Stomach (tissue), 9 donors: ENCODE results near the gene ARFGAP3. TPM values are rescaled to one million over a fixed set of nuclear protein-coding genes. Genes with fewer than 3 reads are reported as not detected.

Experiments
- DNase-seq, 2 donors: peaks; one replicate each; pipeline versions ENCODE4 v3.0.0 to v3.0.0-alpha.2; 2013 to 2019
- H3K27ac ChIP-seq, 5 donors: fragments of 200-600 bp in 4 of 5; sonication (generic) in 4 of 5; one replicate each; pipeline ENCODE4 v1.5.1; 2013 to 2019; ENCODE audit warnings: mild to moderate bottlenecking in 1 of 5, moderate library complexity in 1 of 5
- H3K27me3 ChIP-seq, 3 donors: fragments of 200-600 bp; sonication (generic); one replicate each; pipeline ENCODE4 v1.5.1; 2017 to 2019; ENCODE audit warnings: mixed run types in 1 of 3
- H3K36me3 ChIP-seq, 4 donors: fragments of 200-600 bp; sonication (generic); 1 replicate in 3 of 4; 2 replicates in 1 of 4; pipeline ENCODE4 v1.5.1; 2016 to 2019
- H3K4me1 ChIP-seq, 4 donors: fragments of 200-600 bp; sonication (generic); one replicate each; pipeline ENCODE4 v1.5.1; 2016 to 2019
- H3K4me3 ChIP-seq, 4 donors: fragments of 200-600 bp; sonication (generic) in 3 of 4; one replicate each; pipeline ENCODE4 v1.5.1; 2016 to 2019; ENCODE audit warnings: mild to moderate bottlenecking in 1 of 4
- H3K9me3 ChIP-seq, 4 donors: fragments of 200-600 bp; sonication (generic); one replicate each; pipeline ENCODE4 v1.5.1; 2016 to 2019
- CTCF ChIP-seq, 7 experiments: fragments of 450-650 bp in 4 of 7; fragments of 200-600 bp in 3 of 7; sonication (generic) in 3 of 7; IDR thresholded peaks; one replicate each; pipeline ENCODE4 v1.5.1; 2016 to 2019; ENCODE audit warnings: antibody characterized with exemption in 7 of 7, control low read depth in 2 of 7, mild to moderate bottlenecking in 1 of 7
- EP300 ChIP-seq: sonication (generic); formaldehyde crosslinking; IDR thresholded peaks from one replicate; pipeline ENCODE4 v1.6.1; 2017; ENCODE audit warnings: antibody characterized with exemption
- POLR2A ChIP-seq, 4 donors: fragments of 450-650 bp; IDR thresholded peaks; one replicate each; pipeline ENCODE4 v1.6.1; 2016; ENCODE audit warnings: antibody characterized with exemption in 4 of 4, control low read depth in 2 of 4, mild to moderate bottlenecking in 1 of 4, moderate library complexity in 1 of 4
- POLR2AphosphoS5 ChIP-seq, 3 donors: sonication (generic); formaldehyde crosslinking; IDR thresholded peaks; one replicate each; pipeline ENCODE4 v1.6.1; 2016; ENCODE audit warnings: antibody characterized with exemption in 3 of 3
- WGBS, 5 donors: extraction: QIAGEN DNeasy Blood & Tissue Kit in 3 of 5; methylation state at CpG; one replicate each; pipeline versions ENCODE4 v1.1.5 to v1.1.7; 2013 to 2018; 5-methylcytosine and 5-hydroxymethylcytosine counted together
- intact Hi-C: fragments of 100-400 bp; cut with DNase I; formaldehyde crosslinking; loops from one replicate; pipeline ENCODE4 v1.15.1; 2023; ENCODE audit warnings: low total_unique reads
- polyA plus RNA-seq, 3 donors: library from polyadenylated mRNA; stranded (reverse); fragments of 200-250 nt; gene quantifications; one replicate each; pipeline ENCODE4 v1.2.3, GENCODE V29; 2013
- total RNA-seq, 5 donors: library from RNA; depleted of rRNA; stranded (reverse); fragments of >200 nt; gene quantifications; one replicate each; pipeline versions ENCODE4 v1.1.0 to v1.2.3, GENCODE V29; 2014 to 2016
- donor health status: healthy with polysubstance abuse.
- donor health status: Bipolar disorder and iron deficiency.
- donor health status: healthy.

Gene ARFGAP3
- total and polyA plus RNA-seq, 8 donors, result 4.6 to 77.5 (median 39.9) TPM

GRCh38 chr22:42869888-42870480 is 12.9 kb upstream of the ARFGAP3 start:
- H3K4me1 ChIP-seq, result peaks cover 9 to 30% (median 19%) of the 10 kb centered on the region in 4 donors
- peaks cover 33 to 62% (median 58%) of the 10 kb centered on the region in 4 donors for H3K36me3 ChIP-seq
- intact Hi-C loops, result no loop called here
- H3K9me3 ChIP-seq, result no peaks in the 10 kb centered on the region
- no peak for TF ChIP-seq EP300
- no peak for TF ChIP-seq CTCF (IDR thresholded peaks at IDR 0.05)
- TF ChIP-seq POLR2AphosphoS5 (IDR thresholded peaks at IDR 0.05), result no peak
- no peak for TF ChIP-seq POLR2A (IDR thresholded peaks at IDR 0.05)
- H3K4me3 ChIP-seq, result no peak overlapping the region
- WGBS, 5 donors, result 80 to 88% (median 83%) methylated on average over 18 to 33 of the region's 33 CpGs
- H3K27me3 ChIP-seq, result no peaks in the 10 kb centered on the region
- DNase-seq, result no peak
- H3K27ac ChIP-seq, result peak overlapping the region in 2 of 5 donors; percentile 71 to 75

GRCh38 chr22:42869463-42869862 is 12.4 kb upstream of the ARFGAP3 start:
- 87 to 93% (median 88%) methylated on average over 5 to 8 of the region's 8 CpGs for WGBS, 5 donors
- no peak for DNase-seq
- intact Hi-C loops, result no loop called here
- H3K36me3 ChIP-seq, result peaks cover 32 to 57% (median 53%) of the 10 kb centered on the region in 4 donors
- no peak overlapping the region for H3K4me3 ChIP-seq
- H3K27ac ChIP-seq, result peak overlapping the region; percentile 71 to 80 (median 75)
- H3K27me3 ChIP-seq, result no peaks in the 10 kb centered on the region
- H3K9me3 ChIP-seq, result no peaks in the 10 kb centered on the region
- TF ChIP-seq CTCF (IDR thresholded peaks at IDR 0.05) (no peak), EP300 (no peak), POLR2AphosphoS5 (IDR thresholded peaks at IDR 0.05) (no peak), POLR2A (IDR thresholded peaks at IDR 0.05) (no peak)
- H3K4me1 ChIP-seq, result peaks cover 9 to 30% (median 19%) of the 10 kb centered on the region in 4 donors

- H3K36me3 ChIP-seq, result peaks cover 29 to 50% (median 47%) of the 10 kb centered on the region in 4 donors
- H3K4me3 ChIP-seq, result no peak overlapping the region
- H3K27ac ChIP-seq, result peak overlapping the region; percentile 71 to 80 (median 75)
- no peaks in the 10 kb centered on the region for H3K27me3 ChIP-seq
- intact Hi-C loops, result no loop called here
- TF ChIP-seq POLR2AphosphoS5 (IDR thresholded peaks at IDR 0.05) (peak; percentile 39 to 67 (median 42)), EP300 (no peak)
- DNase-seq, result peak; percentile 67 to 91
- H3K4me1 ChIP-seq, result peaks cover 9 to 30% (median 19%) of the 10 kb centered on the region in 4 donors
- no peaks in the 10 kb centered on the region for H3K9me3 ChIP-seq
- 28 to 48% (median 37%) methylated on average over 8 to 16 of the region's 16 CpGs for WGBS, 5 donors
Measured at GRCh38 chr22:42868751-42869251, 11.7 kb upstream of the ARFGAP3 start.

GRCh38 chr22:42866100-42866499 is 9.0 kb upstream of the ARFGAP3 start:
- Histone ChIP-seq H3K27ac (peak overlapping the region in 1 of 5 donors; percentile 8), H3K36me3 (peaks cover 10 to 23% (median 20%) of the 10 kb centered on the region in 4 donors), H3K9me3 (no peaks in the 10 kb centered on the region), H3K4me1 (peaks cover 9 to 36% (median 19%) of the 10 kb centered on the region in 4 donors), H3K27me3 (no peaks in the 10 kb centered on the region), H3K4me3 (no peak overlapping the region)
- intact Hi-C loops, result no loop called here
- 89 to 94% (median 91%) methylated on average over 7 of the region's 7 CpGs for WGBS, 5 donors
- no peak for TF ChIP-seq CTCF (IDR thresholded peaks at IDR 0.05)
- no peak for TF ChIP-seq EP300
- DNase-seq, result no peak

GRCh38 chr22:42865536-42865935 is 8.5 kb upstream of the ARFGAP3 start:
- intact Hi-C loops, result no loop called here
- no peak overlapping the region for H3K27ac ChIP-seq
- H3K4me3 ChIP-seq, result no peak overlapping the region
- H3K27me3 ChIP-seq, result no peaks in the 10 kb centered on the region
- no peak for TF ChIP-seq EP300
- TF ChIP-seq POLR2A (IDR thresholded peaks at IDR 0.05), result no peak
- TF ChIP-seq POLR2AphosphoS5 (IDR thresholded peaks at IDR 0.05), result no peak
- TF ChIP-seq CTCF (IDR thresholded peaks at IDR 0.05), result no peak
- peaks cover 6 to 18% (median 14%) of the 10 kb centered on the region in 4 donors for H3K36me3 ChIP-seq
- peaks cover 9 to 41% (median 19%) of the 10 kb centered on the region in 4 donors for H3K4me1 ChIP-seq
- 84 to 92% (median 91%) methylated on average over 8 of the region's 8 CpGs for WGBS, 5 donors
- no peaks in the 10 kb centered on the region for H3K9me3 ChIP-seq
- no peak for DNase-seq
